A549 (cell line): Measurements from ENCODE around the gene LOXL1. TPM values are rescaled to one million over a fixed set of nuclear protein-coding genes. Genes with fewer than 3 reads are reported as not detected.

Experiments
- ATAC-seq, 2 experiments: fragments of 200-7000 bp in 1 of 2; fragments of >200 bp in 1 of 2; cut with Nextera tagmentation in 1 of 2; cut with Tn5 transposase in 1 of 2; 3 replicates each; pipeline versions ENCODE4 v1.8.0 to v1.9.1; 2018 to 2020; ENCODE audit warnings: mild to moderate bottlenecking in 1 of 2, moderate library complexity in 1 of 2
- CTCF ChIA-PET: fragments of 300-600 bp; sonication (Branson Sonifier 250); formaldehyde crosslinking; extraction: SDS; loops from one replicate; lab custom pipeline; 2021; ENCODE audit warnings: antibody characterized with exemption, inconsistent platforms; lab: Yijun Ruan, JAX
- POLR2A ChIA-PET: fragments of 350-600 bp; formaldehyde crosslinking; extraction: SDS; loops from one replicate; lab custom pipeline; 2021; ENCODE audit warnings: antibody characterized with exemption, inconsistent platforms; lab: Yijun Ruan, JAX
- DNase-seq, 2 experiments: peaks; one replicate each; pipeline versions ENCODE4 v3.0.0 to v3.0.0-alpha.2; 2011 to 2016; ENCODE audit warnings: low read depth in 1 of 2, low spot score in 1 of 2
- FAIRE-seq: peaks from 2 replicates; lab custom pipeline; 2011; peaks lifted over from hg19 to GRCh38; lab: Jason Lieb, UNC
- H3K27ac ChIP-seq, 2 experiments: fragments of >200 bp; sonication (Bioruptor Twin); formaldehyde crosslinking; 3 replicates each; pipeline ENCODE4 v1.5.1; 2016 to 2017
- H3K4me1 ChIP-seq: fragments of >200 bp; sonication (Bioruptor Twin); formaldehyde crosslinking; 3 replicates; pipeline ENCODE4 v1.6.1; 2016
- H3K4me2 ChIP-seq: fragments of >200 bp; sonication (Bioruptor Twin); formaldehyde crosslinking; 3 replicates; pipeline ENCODE4 v1.6.1; 2016
- H3K4me3 ChIP-seq: fragments of >200 bp; sonication (Bioruptor Twin); formaldehyde crosslinking; 3 replicates; pipeline ENCODE4 v1.5.1; 2016
- H3K9me3 ChIP-seq: fragments of >200 bp; sonication (Bioruptor Twin); formaldehyde crosslinking; 3 replicates; pipeline ENCODE4 v1.6.1; 2016
- CHD2 ChIP-seq: fragments of 150-350 bp; IDR thresholded peaks from 2 replicates; pipeline ENCODE4 v1.6.1; 2014; ENCODE audit warnings: low read length; ENCODE audit not compliant: partially characterized antibody
- EHF ChIP-seq: fragments of 250-450 bp; sonication (Bioruptor Pico); IDR thresholded peaks from 2 replicates; pipeline ENCODE4 v1.5.0; 2020; ENCODE audit warnings: mild to moderate bottlenecking
- EHMT2 ChIP-seq: fragments of 200-600 bp; sonication (generic); IDR thresholded peaks from 2 replicates; pipeline ENCODE4 v1.6.1; 2016; ENCODE audit warnings: antibody characterized with exemption, low read depth, mild to moderate bottlenecking, moderate library complexity
- EP300 ChIP-seq, 2 experiments: fragments of >200 bp; sonication (Bioruptor Twin); formaldehyde crosslinking; IDR thresholded peaks; 2 replicates in 1 of 2; 3 replicates in 1 of 2; pipeline ENCODE4 v1.6.1; 2016 to 2017
- FOSL2 ChIP-seq, 2 experiments: fragments of 450-650 bp in 1 of 2; fragments of >200 bp in 1 of 2; sonication (Bioruptor Twin) in 1 of 2; formaldehyde crosslinking; IDR thresholded peaks; 2 replicates each; pipeline versions ENCODE4 v1.5.0 to v1.6.1; 2016 to 2020; ENCODE audit warnings: mild to moderate bottlenecking in 1 of 2, moderate library complexity in 1 of 2
- FOXS1 ChIP-seq: fragments of 250-450 bp; sonication (Bioruptor Pico); IDR thresholded peaks from 2 replicates; pipeline ENCODE4 v1.5.0; 2020; ENCODE audit warnings: mild to moderate bottlenecking, moderate library complexity
- HEYL ChIP-seq: fragments of 250-450 bp; sonication (Bioruptor Pico); IDR thresholded peaks from 2 replicates; pipeline ENCODE4 v1.8.0; 2021; ENCODE audit warnings: mild to moderate bottlenecking, moderate library complexity
- HOXB13 ChIP-seq: fragments of 250-450 bp; sonication (Bioruptor Pico); IDR thresholded peaks from 2 replicates; pipeline ENCODE4 v1.5.0; 2020; ENCODE audit warnings: low read depth, mild to moderate bottlenecking, moderate library complexity
- MAZ ChIP-seq: fragments of 150-350 bp; IDR thresholded peaks from 2 replicates; pipeline ENCODE4 v1.6.1; 2014; ENCODE audit warnings: antibody characterized with exemption, low read depth, low read length, borderline replicate concordance
- NFE2L2 ChIP-seq: fragments of 150-350 bp; conservative IDR thresholded peaks from 2 replicates; pipeline ENCODE4 v1.6.1; 2014; ENCODE audit warnings: low read length
- NPAS2 ChIP-seq: fragments of 250-450 bp; sonication (Bioruptor Pico); IDR thresholded peaks from 2 replicates; pipeline ENCODE4 v1.8.0; 2022; ENCODE audit warnings: mild to moderate bottlenecking, moderate library complexity, borderline replicate concordance
- RARB ChIP-seq: fragments of 250-450 bp; sonication (Bioruptor Pico); IDR thresholded peaks from 2 replicates; pipeline ENCODE4 v1.8.0; 2021; ENCODE audit warnings: mild to moderate bottlenecking, moderate library complexity
- RFX5 ChIP-seq: fragments of 450-650 bp; IDR thresholded peaks from 2 replicates; pipeline ENCODE4 v1.7.1; 2014; ENCODE audit warnings: antibody characterized with exemption, mild to moderate bottlenecking, moderate library complexity
- SREBF2 ChIP-seq: fragments of 450-650 bp; IDR thresholded peaks from 2 replicates; pipeline ENCODE4 v1.6.1; 2014; ENCODE audit warnings: mild to moderate bottlenecking, moderate library complexity
- ZFP36 ChIP-seq: fragments of 450-650 bp; IDR thresholded peaks from 2 replicates; pipeline ENCODE4 v1.6.1; 2014; ENCODE audit warnings: borderline replicate concordance; ENCODE audit not compliant: partially characterized antibody
- ZNF302 ChIP-seq: fragments of 250-450 bp; sonication (Bioruptor Pico); IDR thresholded peaks from 2 replicates; pipeline ENCODE4 v1.9.0; 2021; ENCODE audit warnings: inconsistent platforms, mild to moderate bottlenecking, moderate library complexity
- WGBS: methylation state at CpG from one replicate; pipeline ENCODE4 v1.1.6; 2017; ENCODE audit errors: missing lambda C conversion rate; 5-methylcytosine and 5-hydroxymethylcytosine counted together
- polyA plus RNA-seq, 4 experiments: library from polyadenylated mRNA; depleted of rRNA in 3 of 4; stranded (reverse); fragments of >200 nt; fragmentation: RNase III in 1 of 4; extraction: RNeasy Plus Mini Kit Qiagen cat#74134 plus additional on column Dnase treatment in 1 of 4; gene quantifications; 2 replicates in 3 of 4; 3 replicates in 1 of 4; pipeline ENCODE4 v1.2.3, GENCODE V29; 2011 to 2017
- TF ChIP-seq, protein P1 (sequence below): fragments of >200 bp; sonication (Bioruptor Twin); formaldehyde crosslinking; IDR thresholded peaks from 3 replicates; pipeline ENCODE4 v1.5.1; 2016
- TF ChIP-seq, protein P2 (sequence below): IDR thresholded peaks from 2 replicates; pipeline ENCODE4 v1.6.1; 2012; ENCODE audit warnings: low read depth, borderline replicate concordance
- TF ChIP-seq, protein P3 (sequence below): fragments of 250-450 bp; sonication (Bioruptor Pico); IDR thresholded peaks from 2 replicates; pipeline ENCODE4 v1.5.0; 2021; ENCODE audit warnings: mild to moderate bottlenecking, moderate library complexity, borderline replicate concordance
- TF ChIP-seq, protein P4 (sequence below): fragments of >200 bp; sonication (Bioruptor Twin); formaldehyde crosslinking; IDR thresholded peaks from 2 replicates; pipeline ENCODE4 v1.6.1; 2016

Gene LOXL1
- polyA plus RNA-seq, 2 of the 4 experiments (the other 2 are of a cell fraction), result 0.62 to 0.65 TPM

DNA sequence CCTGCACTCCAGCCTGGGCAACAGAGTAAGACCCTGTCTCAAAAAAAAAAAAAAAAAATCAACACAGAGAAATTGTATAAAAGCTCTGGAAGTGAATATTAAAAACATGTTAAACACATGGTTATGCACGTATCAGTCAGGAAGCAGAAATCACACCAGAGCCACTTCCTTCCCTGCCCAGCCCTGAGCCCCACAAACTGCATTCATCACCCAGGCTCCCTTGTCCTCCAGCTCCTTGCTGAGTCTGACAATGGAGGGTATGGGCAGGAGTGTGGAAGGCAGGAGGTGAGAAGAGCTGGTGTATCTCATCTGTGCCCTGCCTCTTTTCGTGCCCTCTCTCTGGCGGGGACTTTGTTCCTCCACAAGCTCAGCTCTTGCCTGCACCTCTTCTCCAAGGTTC, 12.1 kb upstream of the LOXL1 start:
- no peak overlapping the region for H3K4me2 ChIP-seq
- ChIA-PET CTCF (no interaction called here), POLR2A (no interaction called here)
- 65% methylated on average over 3 of the region's 3 CpGs for WGBS
- no peaks in the 10 kb centered on the region for H3K4me1 ChIP-seq
- no peak overlapping the region for H3K27ac ChIP-seq
- TF ChIP-seq NFE2L2, result no peak
- TF ChIP-seq, protein P1, sequence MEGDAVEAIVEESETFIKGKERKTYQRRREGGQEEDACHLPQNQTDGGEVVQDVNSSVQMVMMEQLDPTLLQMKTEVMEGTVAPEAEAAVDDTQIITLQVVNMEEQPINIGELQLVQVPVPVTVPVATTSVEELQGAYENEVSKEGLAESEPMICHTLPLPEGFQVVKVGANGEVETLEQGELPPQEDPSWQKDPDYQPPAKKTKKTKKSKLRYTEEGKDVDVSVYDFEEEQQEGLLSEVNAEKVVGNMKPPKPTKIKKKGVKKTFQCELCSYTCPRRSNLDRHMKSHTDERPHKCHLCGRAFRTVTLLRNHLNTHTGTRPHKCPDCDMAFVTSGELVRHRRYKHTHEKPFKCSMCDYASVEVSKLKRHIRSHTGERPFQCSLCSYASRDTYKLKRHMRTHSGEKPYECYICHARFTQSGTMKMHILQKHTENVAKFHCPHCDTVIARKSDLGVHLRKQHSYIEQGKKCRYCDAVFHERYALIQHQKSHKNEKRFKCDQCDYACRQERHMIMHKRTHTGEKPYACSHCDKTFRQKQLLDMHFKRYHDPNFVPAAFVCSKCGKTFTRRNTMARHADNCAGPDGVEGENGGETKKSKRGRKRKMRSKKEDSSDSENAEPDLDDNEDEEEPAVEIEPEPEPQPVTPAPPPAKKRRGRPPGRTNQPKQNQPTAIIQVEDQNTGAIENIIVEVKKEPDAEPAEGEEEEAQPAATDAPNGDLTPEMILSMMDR, result no peak
- TF ChIP-seq EP300 (IDR thresholded peaks at IDR 0.05), result no peak
- no peak for TF ChIP-seq RARB (CRISPR knock-in tag)
- TF ChIP-seq EHF (CRISPR knock-in tag), result no peak
- no peak for TF ChIP-seq HOXB13 (CRISPR knock-in tag)
- TF ChIP-seq ZFP36, result no peak
- TF ChIP-seq FOXS1 (CRISPR knock-in tag), result no peak
- TF ChIP-seq, protein P2, sequence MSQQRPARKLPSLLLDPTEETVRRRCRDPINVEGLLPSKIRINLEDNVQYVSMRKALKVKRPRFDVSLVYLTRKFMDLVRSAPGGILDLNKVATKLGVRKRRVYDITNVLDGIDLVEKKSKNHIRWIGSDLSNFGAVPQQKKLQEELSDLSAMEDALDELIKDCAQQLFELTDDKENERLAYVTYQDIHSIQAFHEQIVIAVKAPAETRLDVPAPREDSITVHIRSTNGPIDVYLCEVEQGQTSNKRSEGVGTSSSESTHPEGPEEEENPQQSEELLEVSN, result no peak
- DNase-seq (no peak), FAIRE-seq (no peak), ATAC-seq (no peak)
- H3K9me3 ChIP-seq, result no peaks in the 10 kb centered on the region
- H3K4me3 ChIP-seq, result no peak overlapping the region

DNA sequence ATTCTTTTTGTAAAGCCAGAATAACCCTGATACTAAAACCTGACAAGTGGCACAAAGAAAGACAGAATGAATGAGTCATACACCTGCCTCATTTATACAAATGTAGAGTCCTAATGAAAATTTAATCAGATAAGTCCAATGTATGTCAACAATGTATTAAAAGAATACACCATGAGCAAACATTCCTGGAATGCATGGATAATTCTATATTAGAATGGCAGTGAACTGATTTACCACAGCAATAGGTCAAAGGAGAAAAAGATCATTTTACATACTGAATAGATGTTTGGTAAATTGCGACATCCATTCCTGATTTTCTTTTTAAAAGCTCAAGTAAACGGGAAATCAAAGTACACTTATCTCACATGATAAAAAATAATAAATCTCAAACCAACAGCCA, 11.2 kb upstream of the LOXL1 start:
- TF ChIP-seq EHMT2, result no peak
- no peak for TF ChIP-seq ZNF302 (CRISPR knock-in tag)
- no peak for TF ChIP-seq RFX5
- TF ChIP-seq FOSL2 (IDR thresholded peaks at IDR 0.05), result no peak
- TF ChIP-seq FOSL2 (CRISPR knock-in tag; IDR thresholded peaks at IDR 0.05), result peak; percentile 34; the same call in 1 of the 2 replicates
- no peak for TF ChIP-seq NPAS2
- no peak overlapping the region for H3K4me3 ChIP-seq
- DNase-seq (no peak), ATAC-seq (no peak), FAIRE-seq (no peak)
- 60% methylated on average over 2 of the region's 2 CpGs for WGBS
- POLR2A ChIA-PET, result no interaction called here
- no peak overlapping the region for H3K27ac ChIP-seq
- no peak overlapping the region for H3K4me2 ChIP-seq
- H3K9me3 ChIP-seq, result no peaks in the 10 kb centered on the region
- CTCF ChIA-PET, result interaction anchor here (1.2 to 4.2 kb wide), 3 partner anchors 7 to 21 kb away, joined by 3 to 26 read pairs (median 3); no protein-coding TSS in a partner anchor
- H3K4me1 ChIP-seq, result no peaks in the 10 kb centered on the region

DNA sequence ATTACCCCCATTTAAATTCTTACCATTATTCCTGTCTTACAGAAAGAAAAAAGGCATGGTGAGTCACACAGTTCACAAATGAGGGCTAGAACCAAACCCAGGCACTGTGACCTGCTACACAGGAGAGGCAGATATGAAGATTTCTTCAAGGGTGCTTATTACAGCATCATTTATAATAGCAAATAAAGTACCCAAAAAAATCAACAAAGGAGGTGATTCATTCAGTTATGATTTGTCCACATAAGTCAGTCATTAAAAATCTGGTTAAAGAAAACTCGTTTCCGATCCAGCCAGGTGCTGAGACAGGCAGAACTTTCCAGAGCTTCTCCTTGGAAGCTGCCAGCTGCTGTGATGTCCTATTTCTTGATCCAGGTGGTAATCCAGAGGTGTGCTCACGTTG, 7.5 kb upstream of the LOXL1 start:
- Histone ChIP-seq H3K4me1 (peaks cover 1% of the 10 kb centered on the region; the same call in 1 of the 3 replicates), H3K27ac (no peak overlapping the region), H3K4me3 (no peak overlapping the region)
- FAIRE-seq (no peak), DNase-seq (no peak)
- WGBS, result 44% methylated on average over 3 of the region's 3 CpGs
- TF ChIP-seq, protein P3, sequence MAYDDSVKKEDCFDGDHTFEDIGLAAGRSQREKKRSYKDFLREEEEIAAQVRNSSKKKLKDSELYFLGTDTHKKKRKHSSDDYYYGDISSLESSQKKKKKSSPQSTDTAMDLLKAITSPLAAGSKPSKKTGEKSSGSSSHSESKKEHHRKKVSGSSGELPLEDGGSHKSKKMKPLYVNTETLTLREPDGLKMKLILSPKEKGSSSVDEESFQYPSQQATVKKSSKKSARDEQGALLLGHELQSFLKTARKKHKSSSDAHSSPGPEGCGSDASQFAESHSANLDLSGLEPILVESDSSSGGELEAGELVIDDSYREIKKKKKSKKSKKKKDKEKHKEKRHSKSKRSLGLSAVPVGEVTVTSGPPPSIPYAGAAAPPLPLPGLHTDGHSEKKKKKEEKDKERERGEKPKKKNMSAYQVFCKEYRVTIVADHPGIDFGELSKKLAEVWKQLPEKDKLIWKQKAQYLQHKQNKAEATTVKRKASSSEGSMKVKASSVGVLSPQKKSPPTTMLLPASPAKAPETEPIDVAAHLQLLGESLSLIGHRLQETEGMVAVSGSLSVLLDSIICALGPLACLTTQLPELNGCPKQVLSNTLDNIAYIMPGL, result no peak
- TF ChIP-seq RARB (CRISPR knock-in tag), result no peak
- TF ChIP-seq, protein P4, sequence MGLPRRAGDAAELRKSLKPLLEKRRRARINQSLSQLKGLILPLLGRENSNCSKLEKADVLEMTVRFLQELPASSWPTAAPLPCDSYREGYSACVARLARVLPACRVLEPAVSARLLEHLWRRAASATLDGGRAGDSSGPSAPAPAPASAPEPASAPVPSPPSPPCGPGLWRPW, result no peak
- no peak for TF ChIP-seq MAZ
- TF ChIP-seq CHD2, result no peak
- TF ChIP-seq, protein P1, result no peak
- TF ChIP-seq SREBF2, result no peak
- no peak for TF ChIP-seq HEYL (CRISPR knock-in tag)
- TF ChIP-seq, all 56 proteins: peak for 0
- no peak for ATAC-seq
- Histone ChIP-seq H3K9me3 (no peaks in the 10 kb centered on the region), H3K4me2 (no peak overlapping the region)
- ChIA-PET POLR2A (interaction anchor here (0.7 kb wide), 1 partner anchor 126 kb away, joined by 3 read pairs; no protein-coding TSS in a partner anchor), CTCF (interaction anchor here (1.1 to 4.2 kb wide), 3 partner anchors 11 to 219 kb away, joined by 3 to 26 read pairs (median 5); no protein-coding TSS in a partner anchor)
